ENCODE measurements around the gene LCN12.

DNA sequence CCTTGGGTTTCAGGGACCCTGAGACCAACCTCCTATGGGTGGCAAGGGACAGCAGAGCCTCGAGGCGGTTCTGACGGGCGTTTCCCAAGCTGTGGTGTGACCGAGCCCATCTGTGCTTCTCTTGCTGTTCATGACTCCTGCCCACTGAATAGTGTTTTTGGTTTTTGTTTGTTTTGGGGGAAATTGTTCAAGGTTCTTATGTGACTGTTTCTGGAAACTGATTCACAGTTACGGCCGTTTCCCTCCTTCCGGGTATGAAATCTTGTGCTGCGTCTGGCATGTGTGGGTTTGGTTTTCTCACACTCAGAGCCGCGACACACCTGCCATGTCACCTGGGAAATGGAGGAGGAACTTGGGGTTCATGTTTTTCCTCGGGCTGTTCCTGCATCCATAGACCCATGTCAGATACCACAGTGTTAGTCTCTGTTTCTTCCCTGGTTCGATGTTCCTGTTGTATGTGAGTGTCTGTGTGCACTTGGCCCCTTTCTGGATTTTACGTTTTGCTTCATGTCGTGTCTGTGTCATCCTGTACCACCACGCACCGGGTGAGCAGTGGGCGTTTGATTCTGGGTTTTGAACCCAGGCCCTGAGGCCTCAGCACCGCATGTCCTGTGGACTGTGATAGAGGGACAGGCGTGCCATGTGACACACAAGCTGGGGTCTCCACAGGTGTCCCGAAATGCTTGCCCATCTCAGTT lies 36.3 kb upstream of the LCN12 start:
- TF ChIP-seq, protein P1, sequence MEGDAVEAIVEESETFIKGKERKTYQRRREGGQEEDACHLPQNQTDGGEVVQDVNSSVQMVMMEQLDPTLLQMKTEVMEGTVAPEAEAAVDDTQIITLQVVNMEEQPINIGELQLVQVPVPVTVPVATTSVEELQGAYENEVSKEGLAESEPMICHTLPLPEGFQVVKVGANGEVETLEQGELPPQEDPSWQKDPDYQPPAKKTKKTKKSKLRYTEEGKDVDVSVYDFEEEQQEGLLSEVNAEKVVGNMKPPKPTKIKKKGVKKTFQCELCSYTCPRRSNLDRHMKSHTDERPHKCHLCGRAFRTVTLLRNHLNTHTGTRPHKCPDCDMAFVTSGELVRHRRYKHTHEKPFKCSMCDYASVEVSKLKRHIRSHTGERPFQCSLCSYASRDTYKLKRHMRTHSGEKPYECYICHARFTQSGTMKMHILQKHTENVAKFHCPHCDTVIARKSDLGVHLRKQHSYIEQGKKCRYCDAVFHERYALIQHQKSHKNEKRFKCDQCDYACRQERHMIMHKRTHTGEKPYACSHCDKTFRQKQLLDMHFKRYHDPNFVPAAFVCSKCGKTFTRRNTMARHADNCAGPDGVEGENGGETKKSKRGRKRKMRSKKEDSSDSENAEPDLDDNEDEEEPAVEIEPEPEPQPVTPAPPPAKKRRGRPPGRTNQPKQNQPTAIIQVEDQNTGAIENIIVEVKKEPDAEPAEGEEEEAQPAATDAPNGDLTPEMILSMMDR (IDR thresholded peaks at IDR 0.05): no peak
- TF ChIP-seq POLR2A (IDR thresholded peaks at IDR 0.05): no peak

All from esophagus squamous epithelium (tissue), 4 donors.